K562 (cell line): ENCODE measurements around the gene TMPRSS5. TPM values are rescaled to one million over a fixed set of nuclear protein-coding genes. Genes with fewer than 3 reads are reported as not detected.

ENCODE experiments used
- DNMT1 ChIP-seq: fragments of 450-650 bp; IDR thresholded peaks from 2 replicates; pipeline ENCODE4 v1.6.1; 2016; ENCODE audit warnings: antibody characterized with exemption, mild to moderate bottlenecking
- FOXK1 ChIP-seq: sonication (generic); formaldehyde crosslinking; IDR thresholded peaks from 2 replicates; pipeline ENCODE4 v1.8.0; 2022; ENCODE audit warnings: missing genetic modification reagents, mild to moderate bottlenecking, borderline replicate concordance
- KLF16 ChIP-seq: IDR thresholded peaks from 2 replicates; pipeline ENCODE4 v1.6.1; 2016; ENCODE audit warnings: antibody characterized with exemption
- MCM3 ChIP-seq: fragments of 450-650 bp; IDR thresholded peaks from 2 replicates; pipeline ENCODE4 v1.6.1; 2016
- NCOA1 ChIP-seq: fragments of 450-650 bp; IDR thresholded peaks from 2 replicates; pipeline ENCODE4 v1.6.1; 2016; ENCODE audit warnings: low read depth
- NFE2 ChIP-seq: IDR thresholded peaks from 2 replicates; pipeline ENCODE4 v1.6.1; 2014; ENCODE audit warnings: antibody characterized with exemption, low read depth
- NFIC ChIP-seq: fragments of 450-650 bp; IDR thresholded peaks from 2 replicates; pipeline ENCODE4 v1.6.1; 2017; ENCODE audit warnings: mild to moderate bottlenecking, inconsistent platforms
- PHB ChIP-seq: fragments of 250-450 bp; sonication (Bioruptor Pico); IDR thresholded peaks from 2 replicates; pipeline ENCODE4 v1.5.0; 2021
- SREBF1 ChIP-seq: fragments of 150-350 bp; IDR thresholded peaks from 2 replicates; pipeline ENCODE4 v1.6.1; 2014; ENCODE audit warnings: antibody characterized with exemption, low read depth, low read length, borderline replicate concordance
- TAL1 ChIP-seq: fragments of 450-650 bp; IDR thresholded peaks from 2 replicates; pipeline ENCODE4 v1.6.1; 2016; ENCODE audit warnings: mild to moderate bottlenecking
- TARDBP ChIP-seq: fragments of 450-650 bp; IDR thresholded peaks from 2 replicates; pipeline ENCODE4 v1.6.1; 2016
- U2AF1 ChIP-seq: fragments of 200-400 bp; formaldehyde crosslinking; optimal IDR thresholded peaks from 2 replicates; pipeline ENCODE3; 2017; ENCODE audit warnings: mild to moderate bottlenecking, low read depth, low read length, moderate library complexity
- ZBTB1 ChIP-seq: sonication (generic); formaldehyde crosslinking; IDR thresholded peaks from 2 replicates; pipeline ENCODE4 v1.8.1; 2023; ENCODE audit warnings: missing genetic modification reagents, low read depth, mild to moderate bottlenecking, borderline replicate concordance
- ZBTB7A ChIP-seq: IDR thresholded peaks from 2 replicates; pipeline ENCODE4 v1.6.1; 2011; ENCODE audit warnings: low read depth, mild to moderate bottlenecking, low read length, moderate library complexity, borderline replicate concordance; ENCODE audit not compliant: control insufficient read depth
- ZNF121 ChIP-seq: sonication (generic); formaldehyde crosslinking; conservative IDR thresholded peaks from 2 replicates; pipeline ENCODE4 v1.8.0; 2022; ENCODE audit warnings: missing genetic modification reagents
- ZNF133 ChIP-seq: fragments of 250-450 bp; sonication (Bioruptor Pico); IDR thresholded peaks from 2 replicates; pipeline ENCODE4 v1.4.0; 2020; ENCODE audit warnings: mild to moderate bottlenecking
- ZNF134 ChIP-seq: fragments of 250-450 bp; sonication (Bioruptor Pico); conservative IDR thresholded peaks from 2 replicates; pipeline ENCODE4 v1.4.0; 2020
- ZNF584 ChIP-seq: fragments of 200-800 bp; sonication (Bioruptor generic); IDR thresholded peaks from 2 replicates; pipeline ENCODE4 v1.6.1; 2016; ENCODE audit warnings: low read depth, mild to moderate bottlenecking, missing genetic modification characterization, missing compliant biosample characterization
- polyA plus RNA-seq, 8 experiments: library from polyadenylated mRNA; depleted of rRNA in 4 of 8; stranded (reverse) in 5 of 8; unstranded in 3 of 8; fragments of >200 nt; fragmentation: Nextera tagmentation in 2 of 8; fragmentation: Illumina TruSeq in 1 of 8; extraction: Ambion mirVana in 2 of 8; extraction: Trizol in 1 of 8; gene quantifications; 2 replicates each; pipeline versions ENCODE4 v1.2.1 to v1.2.3, GENCODE V29; 2011 to 2014; ENCODE audit warnings: inconsistent platforms in 1 of 8, missing spikeins in 1 of 8
- total RNA-seq, 7 experiments: library from RNA; depleted of rRNA in 6 of 7; stranded (reverse); fragments of >200 nt in 6 of 7; fragmentation: Illumina TruSeq in 2 of 7; extraction: Trizol in 2 of 7; gene quantifications; 2 replicates each; pipeline versions ENCODE4 v1.2.1 to v1.2.3, GENCODE V29; 2011 to 2021; ENCODE audit warnings: low replicate concordance in 1 of 7
- TF ChIP-seq, protein P1 (sequence below), 2 experiments: IDR thresholded peaks; 2 replicates each; pipeline ENCODE4 v1.6.1; 2011; ENCODE audit warnings: borderline replicate concordance in 1 of 2, control low read depth in 1 of 2, low read depth in 1 of 2, low read length in 1 of 2, mild to moderate bottlenecking in 1 of 2, mixed read lengths in 1 of 2, moderate library complexity in 1 of 2; ENCODE audit not compliant: insufficient read depth in 1 of 2, insufficient read length in 1 of 2, poor library complexity in 1 of 2, severe bottlenecking in 1 of 2; ENCODE audit errors: extremely low read depth in 1 of 2
- TF ChIP-seq, protein P2 (sequence below): fragments of 450-650 bp; formaldehyde crosslinking; IDR thresholded peaks from 2 replicates; pipeline ENCODE4 v1.4.0; 2020; ENCODE audit warnings: mild to moderate bottlenecking, moderate library complexity
- TF ChIP-seq, protein P3 (sequence below): fragments of 450-650 bp; IDR thresholded peaks from 2 replicates; pipeline ENCODE4 v1.6.1; 2017; ENCODE audit warnings: antibody characterized with exemption, mild to moderate bottlenecking

TMPRSS5 gene
- total and polyA plus RNA-seq, 9 of the 15 experiments (the other 6 are each of a cell fraction or from before 2014, with no cell fraction given), result 0.07 to 0.49 (median 0.17) TPM; not detected in 1

DNA sequence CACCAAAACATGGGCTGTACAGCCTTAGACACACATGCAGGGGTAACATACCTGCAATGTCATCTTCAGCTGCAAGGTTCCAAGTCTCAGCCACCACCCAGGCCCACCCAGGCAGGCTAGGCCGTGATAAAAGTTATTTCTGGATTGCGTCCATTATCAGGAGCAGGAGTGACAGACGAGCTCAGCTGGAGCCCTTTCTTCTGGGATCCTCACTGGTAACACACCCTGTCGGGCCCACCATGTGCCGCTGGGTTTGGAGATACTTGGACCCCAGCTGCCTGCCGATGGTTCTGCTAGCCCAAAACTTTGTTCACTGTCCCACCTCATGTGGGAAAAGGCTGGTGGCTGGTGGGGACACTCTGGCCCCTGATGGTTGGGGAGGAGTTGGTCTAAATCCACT is 24.8 kb downstream of the TMPRSS5 start (continued):
- TF ChIP-seq, protein P1, sequence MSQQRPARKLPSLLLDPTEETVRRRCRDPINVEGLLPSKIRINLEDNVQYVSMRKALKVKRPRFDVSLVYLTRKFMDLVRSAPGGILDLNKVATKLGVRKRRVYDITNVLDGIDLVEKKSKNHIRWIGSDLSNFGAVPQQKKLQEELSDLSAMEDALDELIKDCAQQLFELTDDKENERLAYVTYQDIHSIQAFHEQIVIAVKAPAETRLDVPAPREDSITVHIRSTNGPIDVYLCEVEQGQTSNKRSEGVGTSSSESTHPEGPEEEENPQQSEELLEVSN (IDR thresholded peaks at IDR 0.05; ENCODE audit: borderline replicate concordance in 1 of 2, extremely low read depth in 1 of 2, insufficient read depth in 1 of 2, insufficient read length in 1 of 2, low read depth in 1 of 2, low read length in 1 of 2, poor library complexity in 1 of 2, severe bottlenecking in 1 of 2), result peak in 1 of 2 experiments; percentile 39
- TF ChIP-seq U2AF1 (no peak), ZBTB1 (CRISPR knock-in tag) (no peak), TAL1 (0 out of 2 replicates have a peak, but pooled peaks have one; percentile 18), ZNF584 (CRISPR knock-in tag) (no peak), NFE2 (peak; percentile 57; the same call in 1 of the 2 replicates), PHB (CRISPR knock-in tag) (no peak), ZNF121 (CRISPR knock-in tag) (no peak), FOXK1 (0 out of 2 replicates have a peak, but pooled peaks have one; percentile 17), ZNF134 (CRISPR knock-in tag) (no peak), SREBF1 (no peak), DNMT1 (no peak), ZBTB7A (peak; percentile 20; the same call in 1 of the 2 replicates), ZNF133 (CRISPR knock-in tag) (no peak), KLF16 (no peak), NFIC (no peak), MCM3 (no peak), TARDBP (no peak), NCOA1 (no peak)
- TF ChIP-seq, protein P2, sequence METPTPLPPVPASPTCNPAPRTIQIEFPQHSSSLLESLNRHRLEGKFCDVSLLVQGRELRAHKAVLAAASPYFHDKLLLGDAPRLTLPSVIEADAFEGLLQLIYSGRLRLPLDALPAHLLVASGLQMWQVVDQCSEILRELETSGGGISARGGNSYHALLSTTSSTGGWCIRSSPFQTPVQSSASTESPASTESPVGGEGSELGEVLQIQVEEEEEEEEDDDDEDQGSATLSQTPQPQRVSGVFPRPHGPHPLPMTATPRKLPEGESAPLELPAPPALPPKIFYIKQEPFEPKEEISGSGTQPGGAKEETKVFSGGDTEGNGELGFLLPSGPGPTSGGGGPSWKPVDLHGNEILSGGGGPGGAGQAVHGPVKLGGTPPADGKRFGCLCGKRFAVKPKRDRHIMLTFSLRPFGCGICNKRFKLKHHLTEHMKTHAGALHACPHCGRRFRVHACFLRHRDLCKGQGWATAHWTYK (CRISPR knock-in tag), result no peak
- TF ChIP-seq, protein P3, sequence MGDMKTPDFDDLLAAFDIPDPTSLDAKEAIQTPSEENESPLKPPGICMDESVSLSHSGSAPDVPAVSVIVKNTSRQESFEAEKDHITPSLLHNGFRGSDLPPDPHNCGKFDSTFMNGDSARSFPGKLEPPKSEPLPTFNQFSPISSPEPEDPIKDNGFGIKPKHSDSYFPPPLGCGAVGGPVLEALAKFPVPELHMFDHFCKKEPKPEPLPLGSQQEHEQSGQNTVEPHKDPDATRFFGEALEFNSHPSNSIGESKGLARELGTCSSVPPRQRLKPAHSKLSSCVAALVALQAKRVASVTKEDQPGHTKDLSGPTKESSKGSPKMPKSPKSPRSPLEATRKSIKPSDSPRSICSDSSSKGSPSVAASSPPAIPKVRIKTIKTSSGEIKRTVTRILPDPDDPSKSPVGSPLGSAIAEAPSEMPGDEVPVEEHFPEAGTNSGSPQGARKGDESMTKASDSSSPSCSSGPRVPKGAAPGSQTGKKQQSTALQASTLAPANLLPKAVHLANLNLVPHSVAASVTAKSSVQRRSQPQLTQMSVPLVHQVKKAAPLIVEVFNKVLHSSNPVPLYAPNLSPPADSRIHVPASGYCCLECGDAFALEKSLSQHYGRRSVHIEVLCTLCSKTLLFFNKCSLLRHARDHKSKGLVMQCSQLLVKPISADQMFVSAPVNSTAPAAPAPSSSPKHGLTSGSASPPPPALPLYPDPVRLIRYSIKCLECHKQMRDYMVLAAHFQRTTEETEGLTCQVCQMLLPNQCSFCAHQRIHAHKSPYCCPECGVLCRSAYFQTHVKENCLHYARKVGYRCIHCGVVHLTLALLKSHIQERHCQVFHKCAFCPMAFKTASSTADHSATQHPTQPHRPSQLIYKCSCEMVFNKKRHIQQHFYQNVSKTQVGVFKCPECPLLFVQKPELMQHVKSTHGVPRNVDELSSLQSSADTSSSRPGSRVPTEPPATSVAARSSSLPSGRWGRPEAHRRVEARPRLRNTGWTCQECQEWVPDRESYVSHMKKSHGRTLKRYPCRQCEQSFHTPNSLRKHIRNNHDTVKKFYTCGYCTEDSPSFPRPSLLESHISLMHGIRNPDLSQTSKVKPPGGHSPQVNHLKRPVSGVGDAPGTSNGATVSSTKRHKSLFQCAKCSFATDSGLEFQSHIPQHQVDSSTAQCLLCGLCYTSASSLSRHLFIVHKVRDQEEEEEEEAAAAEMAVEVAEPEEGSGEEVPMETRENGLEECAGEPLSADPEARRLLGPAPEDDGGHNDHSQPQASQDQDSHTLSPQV, result peak; percentile 87
